HG03060 (cell line): Measurements from ENCODE around the gene MAP10.
"Not testable (repeated sequence)": the region's sequence is repeated elsewhere in the genome, so short reads cannot be mapped to it uniquely, and the experiment has no call there.

Source experiments
- ATAC-seq: cut with Tn5 transposase; IDR thresholded peaks from one replicate; pipeline ENCODE4 v1.9.1; 2021; ENCODE audit warnings: low read depth, moderate number of reproducible peaks; ENCODE audit not compliant: unreplicated experiment

The MAP10 gene

GRCh38 chr1:232805269-232806185, at the start of gene MAP10:
Gene MAP10 (plus strand): TSS chr1:232805416. CDS start chr1:232805450, 34 bp downstream.
- peak; percentile 46 for ATAC-seq

GRCh38 chr1:232764458-232765251, 40.6 kb upstream of the MAP10 start:
- ATAC-seq: no peak

GRCh38 chr1:232765542-232765941, 39.7 kb upstream of the MAP10 start:
- ATAC-seq: no peak

GRCh38 chr1:232766241-232766890, 38.9 kb upstream of the MAP10 start:
- ATAC-seq: no peak

GRCh38 chr1:232766904-232767303, 38.3 kb upstream of the MAP10 start:
- no peak for ATAC-seq

- ATAC-seq: no peak
These were observed 37.7 kb upstream of the MAP10 start for GRCh38 chr1:232767305-232768074.

GRCh38 chr1:232768793-232769192, 36.4 kb upstream of the MAP10 start:
- no peak for ATAC-seq

- ATAC-seq: no peak
These were observed 35.5 kb upstream of the MAP10 start for GRCh38 chr1:232769733-232770132.

- ATAC-seq: no peak
These were observed 31.5 kb upstream of the MAP10 start for GRCh38 chr1:232773752-232774151.

- ATAC-seq: no peak
These were observed 28.6 kb upstream of the MAP10 start for GRCh38 chr1:232776526-232777106.

- ATAC-seq: no peak
These were observed 24.9 kb upstream of the MAP10 start for GRCh38 chr1:232780354-232780753.

- no peak for ATAC-seq
These were observed 20.4 kb upstream of the MAP10 start for GRCh38 chr1:232784794-232785193.

- ATAC-seq: not testable (repeated sequence)
These were observed 19.6 kb upstream of the MAP10 start for GRCh38 chr1:232785630-232786029.

GRCh38 chr1:232786845-232787455, 18.3 kb upstream of the MAP10 start:
- ATAC-seq: no peak

- ATAC-seq: no peak
These were observed 16.9 kb upstream of the MAP10 start for GRCh38 chr1:232788235-232788872.

- ATAC-seq: no peak
These were observed 15.6 kb upstream of the MAP10 start for GRCh38 chr1:232789651-232790050.

- no peak for ATAC-seq
These were observed 12.3 kb upstream of the MAP10 start for GRCh38 chr1:232792949-232793348.

GRCh38 chr1:232793944-232794343, 11.3 kb upstream of the MAP10 start:
- no peak for ATAC-seq

GRCh38 chr1:232795497-232796053, 9.6 kb upstream of the MAP10 start:
- no peak for ATAC-seq
